ENCODE results near the gene SIT1.

SIT1 gene

GRCh38 chr9:35604578-35605350 is 46.0 kb downstream of the SIT1 start, which contains the start of gene TESK1:
Gene TESK1, plus strand, starts transcription at chr9:35605262. Its CDS starts 358 bp downstream, at chr9:35605620.
- peak; percentile 76 to 79 for DNase-seq

- DNase-seq, result peak; percentile 100
Observed at GRCh38 chr9:35603986-35604577, 46.6 kb downstream of the SIT1 start.

GRCh38 chr9:35603506-35603985 is 47.2 kb downstream of the SIT1 start:
- peak in 1 of 2 experiments; percentile 63 for DNase-seq

GRCh38 chr9:35599763-35600604 is 50.7 kb downstream of the SIT1 start:
- no peak for DNase-seq
